ENCODE results near the gene RXRA.

The RXRA gene

GRCh38 chr9:134374301-134375010 lies 48.2 kb downstream of the RXRA start:
- DNase-seq (ENCODE audit: insufficient read length, low spot score) (no peak), FAIRE-seq (no peak)
- TF ChIP-seq POU2F2 (IDR thresholded peaks at IDR 0.05; ENCODE audit: low read depth, low read length) (no peak), PAX5 (IDR thresholded peaks at IDR 0.05; ENCODE audit: insufficient read depth, low read length, severe bottlenecking) (no peak), POLR2AphosphoS5 (IDR thresholded peaks at IDR 0.05; ENCODE audit: low read depth, low read length) (no peak), POLR2A (IDR thresholded peaks at IDR 0.05; ENCODE audit: low read depth, low read length) (no peak), SPI1 (IDR thresholded peaks at IDR 0.05; ENCODE audit: low read depth, low read length) (no peak), TAF1 (IDR thresholded peaks at IDR 0.05; ENCODE audit: low read depth, low read length) (no peak)

GRCh38 chr9:134375011-134375390 lies 48.7 kb downstream of the RXRA start:
- TF ChIP-seq POLR2AphosphoS5 (IDR thresholded peaks at IDR 0.05; ENCODE audit: low read depth, low read length), result no peak
- TF ChIP-seq POU2F2 (IDR thresholded peaks at IDR 0.05; ENCODE audit: low read depth, low read length), result no peak
- no peak for TF ChIP-seq POLR2A (IDR thresholded peaks at IDR 0.05; ENCODE audit: low read depth, low read length)
- no peak for TF ChIP-seq PAX5 (IDR thresholded peaks at IDR 0.05; ENCODE audit: insufficient read depth, low read length, severe bottlenecking)
- no peak for TF ChIP-seq TAF1 (IDR thresholded peaks at IDR 0.05; ENCODE audit: low read depth, low read length)
- no peak for TF ChIP-seq SPI1 (IDR thresholded peaks at IDR 0.05; ENCODE audit: low read depth, low read length)

GRCh38 chr9:134375430-134376385 lies 49.5 kb downstream of the RXRA start:
- FAIRE-seq (no peak), DNase-seq (ENCODE audit: insufficient read length, low spot score) (no peak)
- TF ChIP-seq POLR2AphosphoS5 (IDR thresholded peaks at IDR 0.05; ENCODE audit: low read depth, low read length), result no peak
- TF ChIP-seq POLR2A (IDR thresholded peaks at IDR 0.05; ENCODE audit: low read depth, low read length), result no peak
- TF ChIP-seq PAX5 (IDR thresholded peaks at IDR 0.05; ENCODE audit: insufficient read depth, low read length, severe bottlenecking), result no peak
- no peak for TF ChIP-seq SPI1 (IDR thresholded peaks at IDR 0.05; ENCODE audit: low read depth, low read length)
- no peak for TF ChIP-seq POU2F2 (IDR thresholded peaks at IDR 0.05; ENCODE audit: low read depth, low read length)
- no peak for TF ChIP-seq TAF1 (IDR thresholded peaks at IDR 0.05; ENCODE audit: low read depth, low read length)

More at GRCh38 chr9:134375011-134375390, 48.7 kb downstream of the RXRA start:
- DNase-seq (ENCODE audit: insufficient read length, low spot score), result no peak
- no peak for FAIRE-seq

GRCh38 chr9:134376386-134377142 lies 50.3 kb downstream of the RXRA start:
- FAIRE-seq, result no peak
- TF ChIP-seq PAX5 (IDR thresholded peaks at IDR 0.05; ENCODE audit: insufficient read depth, low read length, severe bottlenecking) (no peak), POLR2AphosphoS5 (IDR thresholded peaks at IDR 0.05; ENCODE audit: low read depth, low read length) (no peak), TAF1 (IDR thresholded peaks at IDR 0.05; ENCODE audit: low read depth, low read length) (no peak), POU2F2 (IDR thresholded peaks at IDR 0.05; ENCODE audit: low read depth, low read length) (no peak), SPI1 (IDR thresholded peaks at IDR 0.05; ENCODE audit: low read depth, low read length) (no peak), POLR2A (IDR thresholded peaks at IDR 0.05; ENCODE audit: low read depth, low read length) (no peak)
- DNase-seq (ENCODE audit: insufficient read length, low spot score), result no peak

DNA sequence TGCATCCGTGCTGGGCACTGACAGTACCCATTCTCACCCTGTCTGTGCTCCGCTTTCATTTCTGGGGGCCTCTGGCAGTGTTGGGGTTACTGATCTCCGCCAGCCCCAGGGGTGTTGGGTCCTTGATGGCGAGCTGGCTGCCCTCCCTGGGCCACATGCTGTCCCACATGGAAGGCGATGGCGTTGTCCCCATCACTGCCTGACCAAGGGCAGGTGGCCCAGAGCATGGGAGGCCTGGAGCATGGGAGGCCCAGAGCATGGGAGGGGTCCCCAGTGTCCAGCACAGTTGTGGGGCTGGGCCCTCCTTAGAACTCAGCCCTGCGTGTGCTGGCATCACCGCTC lies 50.9 kb downstream of the RXRA start:
- TF ChIP-seq TAF1 (IDR thresholded peaks at IDR 0.05; ENCODE audit: low read depth, low read length), result no peak
- no peak for TF ChIP-seq PAX5 (IDR thresholded peaks at IDR 0.05; ENCODE audit: insufficient read depth, low read length, severe bottlenecking)
- TF ChIP-seq SPI1 (IDR thresholded peaks at IDR 0.05; ENCODE audit: low read depth, low read length), result no peak
- TF ChIP-seq POLR2A (IDR thresholded peaks at IDR 0.05; ENCODE audit: low read depth, low read length), result no peak
- TF ChIP-seq POLR2AphosphoS5 (IDR thresholded peaks at IDR 0.05; ENCODE audit: low read depth, low read length), result no peak
- no peak for TF ChIP-seq POU2F2 (IDR thresholded peaks at IDR 0.05; ENCODE audit: low read depth, low read length)
- no peak for DNase-seq (ENCODE audit: insufficient read length, low spot score)
- no peak for FAIRE-seq

DNA sequence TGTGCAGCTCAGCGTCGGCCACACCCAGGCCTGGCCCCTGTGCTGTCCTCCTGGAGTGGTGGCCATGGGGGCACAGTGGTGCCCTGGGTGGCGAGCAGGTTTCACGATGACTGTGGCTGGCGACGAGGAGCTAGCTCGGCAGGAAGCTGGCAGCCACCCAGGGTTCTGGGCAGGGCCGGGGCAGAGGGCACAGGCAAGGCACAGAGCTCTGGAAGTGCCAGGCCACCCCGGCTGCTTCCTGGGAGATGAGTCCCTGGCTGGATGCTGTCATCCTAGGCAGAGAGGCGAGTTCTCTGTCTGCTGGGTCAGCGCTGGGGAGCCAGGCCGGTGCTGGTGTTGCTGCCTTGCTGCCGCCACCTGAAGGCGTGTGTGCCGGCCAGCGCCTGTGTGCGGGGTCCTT lies 51.7 kb downstream of the RXRA start:
- TF ChIP-seq POLR2AphosphoS5 (IDR thresholded peaks at IDR 0.05; ENCODE audit: low read depth, low read length), result no peak
- TF ChIP-seq SPI1 (IDR thresholded peaks at IDR 0.05; ENCODE audit: low read depth, low read length), result no peak
- no peak for TF ChIP-seq POU2F2 (IDR thresholded peaks at IDR 0.05; ENCODE audit: low read depth, low read length)
- TF ChIP-seq POLR2A (IDR thresholded peaks at IDR 0.05; ENCODE audit: low read depth, low read length), result no peak
- no peak for TF ChIP-seq PAX5 (IDR thresholded peaks at IDR 0.05; ENCODE audit: insufficient read depth, low read length, severe bottlenecking)
- no peak for TF ChIP-seq TAF1 (IDR thresholded peaks at IDR 0.05; ENCODE audit: low read depth, low read length)
- FAIRE-seq, result no peak
- no peak for DNase-seq (ENCODE audit: insufficient read length, low spot score)

- no peak for TF ChIP-seq PAX5 (IDR thresholded peaks at IDR 0.05; ENCODE audit: insufficient read depth, low read length, severe bottlenecking)
- TF ChIP-seq POLR2AphosphoS5 (IDR thresholded peaks at IDR 0.05; ENCODE audit: low read depth, low read length), result no peak
- TF ChIP-seq SPI1 (IDR thresholded peaks at IDR 0.05; ENCODE audit: low read depth, low read length), result no peak
- no peak for TF ChIP-seq POLR2A (IDR thresholded peaks at IDR 0.05; ENCODE audit: low read depth, low read length)
- no peak for TF ChIP-seq POU2F2 (IDR thresholded peaks at IDR 0.05; ENCODE audit: low read depth, low read length)
- TF ChIP-seq TAF1 (IDR thresholded peaks at IDR 0.05; ENCODE audit: low read depth, low read length), result no peak
- DNase-seq (ENCODE audit: insufficient read length, low spot score), result no peak
- no peak for FAIRE-seq
These were observed 52.7 kb downstream of the RXRA start for GRCh38 chr9:134378901-134379338.

- no peak for DNase-seq (ENCODE audit: insufficient read length, low spot score)
- FAIRE-seq, result no peak
- no peak for TF ChIP-seq POLR2A (IDR thresholded peaks at IDR 0.05; ENCODE audit: low read depth, low read length)
- no peak for TF ChIP-seq POLR2AphosphoS5 (IDR thresholded peaks at IDR 0.05; ENCODE audit: low read depth, low read length)
- TF ChIP-seq SPI1 (IDR thresholded peaks at IDR 0.05; ENCODE audit: low read depth, low read length), result no peak
- TF ChIP-seq POU2F2 (IDR thresholded peaks at IDR 0.05; ENCODE audit: low read depth, low read length), result no peak
- TF ChIP-seq TAF1 (IDR thresholded peaks at IDR 0.05; ENCODE audit: low read depth, low read length), result no peak
- no peak for TF ChIP-seq PAX5 (IDR thresholded peaks at IDR 0.05; ENCODE audit: insufficient read depth, low read length, severe bottlenecking)
These were observed 53.6 kb downstream of the RXRA start for GRCh38 chr9:134379831-134380365.

Measured in GM12891 (cell line).